ENCODE data around the gene TFIP11. TPM values are rescaled to one million over a fixed set of nuclear protein-coding genes. Genes with fewer than 3 reads are reported as not detected.

TFIP11 gene
- total and polyA plus RNA-seq, 2 of the 8 experiments (the other 6 are each of a cell fraction or from before 2014, with no cell fraction given): 18.1 to 28.3 TPM

DNA sequence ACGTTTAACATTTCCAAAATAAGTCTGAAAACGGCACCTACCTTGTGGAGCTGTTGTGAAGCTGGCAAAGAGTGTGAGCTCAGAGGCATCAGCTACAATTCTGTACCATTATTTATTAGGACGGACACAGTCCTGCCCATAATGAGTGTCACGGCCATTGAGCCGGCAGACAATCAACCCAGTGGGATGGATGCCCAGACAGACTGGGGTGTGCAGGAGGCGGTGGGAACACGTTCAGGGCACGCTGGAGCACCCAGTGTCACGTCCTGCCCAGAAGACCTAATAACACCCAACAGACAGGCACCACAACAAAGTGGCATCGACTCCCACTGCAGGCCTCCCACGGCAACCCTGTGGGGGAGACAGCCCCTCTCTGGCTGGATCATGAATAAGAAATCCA is 43.2 kb upstream of the TFIP11 start:
- Histone ChIP-seq H3K4me3 (ENCODE audit: extremely low read depth in 1 of 4, insufficient read depth in 2 of 4, low read depth in 3 of 4, low read length in 4 of 4) (peak overlapping the region in 1 of 4 experiments; percentile 21; a peak in 1 of 8 replicates), H4K5ac (ENCODE audit: insufficient read length, low read depth, low read length) (peak overlapping the region; percentile 14), H2AFZ (ENCODE audit: low read length) (no peak overlapping the region), H2BK20ac (ENCODE audit: low read length) (no peak overlapping the region; the same call in 1 of the 2 replicates), H3K4me1 (replicated peaks in 1 of 4; ENCODE audit: control insufficient read depth in 3 of 4, insufficient read depth in 4 of 4, low read length in 3 of 4) (peaks cover 22 to 39% (median 29%) of the 10 kb centered on the region in 4 experiments), H3K9me3 (ENCODE audit: insufficient read depth in 2 of 2, low read depth in 1 of 2, low read length in 1 of 2) (no peaks in the 10 kb centered on the region), H3K27ac (ENCODE audit: low read depth, low read length) (0 out of 2 replicates have a peak overlapping the region, but pooled peaks have one; percentile 22), H3K18ac (ENCODE audit: extremely low read depth, low read length) (0 out of 2 replicates have a peak overlapping the region, but pooled peaks have one; percentile 26), H3K27me3 (replicated peaks in 1 of 4; ENCODE audit: control insufficient read depth in 3 of 4, extremely low read depth in 1 of 4, insufficient read depth in 3 of 4, low read length in 3 of 4) (no peaks in the 10 kb centered on the region), H3K4ac (replicated peaks; ENCODE audit: insufficient read length, low read depth, low read length) (no peak overlapping the region), H3K4me2 (ENCODE audit: insufficient read depth in 1 of 2, low read depth in 2 of 2, low read length in 2 of 2) (peak overlapping the region; percentile 40 to 59), H2BK15ac (ENCODE audit: low read length) (peak overlapping the region; percentile 4; the same call in 1 of the 2 replicates), H3K56ac (replicated peaks; ENCODE audit: insufficient read length, low read depth, low read length) (no peak overlapping the region), H3K79me2 (ENCODE audit: control insufficient read depth in 1 of 2, insufficient read depth in 2 of 2, low read length in 2 of 2) (peaks cover 9 to 78% of the 10 kb centered on the region in 2 experiments), H3K23ac (ENCODE audit: insufficient read length) (no peak overlapping the region), H3K14ac (ENCODE audit: insufficient read length) (no peak overlapping the region), H4K20me1 (replicated peaks in 1 of 2; ENCODE audit: control insufficient read depth in 1 of 2, insufficient read depth in 2 of 2, low read length in 2 of 2) (peaks cover 6 to 9% of the 10 kb centered on the region in 2 experiments), H2BK5ac (ENCODE audit: low read depth, low read length) (peak overlapping the region; percentile 50; the same call in 1 of the 2 replicates), H3K79me1 (ENCODE audit: low read depth, low read length) (peaks cover 19% of the 10 kb centered on the region), H3K36me3 (ENCODE audit: control insufficient read depth in 2 of 4, insufficient read depth in 4 of 4, low read length in 3 of 4) (no peaks in the 10 kb centered on the region), H2AK5ac (ENCODE audit: low read depth, low read length) (peak overlapping the region; percentile 29; the same call in 1 of the 2 replicates), H4K8ac (ENCODE audit: extremely low read depth, insufficient read depth, low read length) (no peak overlapping the region), H2BK12ac (ENCODE audit: low read depth, low read length) (peak overlapping the region; percentile 5; the same call in 1 of the 2 replicates), H3K23me2 (ENCODE audit: low read depth, low read length) (no peaks in the 10 kb centered on the region), H4K91ac (replicated peaks; ENCODE audit: insufficient read length, low read length) (peak overlapping the region; percentile 67), H2BK120ac (replicated peaks; ENCODE audit: low read depth, low read length) (no peak overlapping the region), H3K9ac (replicated peaks in 1 of 4; ENCODE audit: extremely low read depth in 1 of 4, low read depth in 3 of 4, low read length in 3 of 4) (no peak overlapping the region)
- CTCF ChIA-PET (ENCODE audit: partially characterized antibody): interaction anchor here (0.9 to 1.7 kb wide), 8 partner anchors 8 to 110 kb away, joined by 3 to 8 read pairs (median 4); no protein-coding TSS in a partner anchor
- 79% methylated on average over 11 of the region's 11 CpGs; no CpG with 5 or more reads in 1 of the 2 experiments for WGBS, 2 experiments (ENCODE audit: extremely low coverage in 1 of 2, insufficient coverage in 1 of 2, insufficient read length in 1 of 2, insufficient replicate concordance in 2 of 2, low coverage in 1 of 2, low lambda C conversion rate in 2 of 2, missing lambda C conversion rate in 1 of 2)
- POLR2A ChIA-PET (ENCODE audit: partially characterized antibody): interaction anchor here (0.6 to 2.5 kb wide), 10 partner anchors 9 to 105 kb away, joined by 3 to 17 read pairs (median 3); partner anchors contain the start of genes CRYBB1, TFIP11 and TPST2
- FAIRE-seq: peak; percentile 48
- DNase-seq (ENCODE audit: low read depth in 1 of 2, low spot score in 2 of 2): no peak
- TF ChIP-seq EZH2 (IDR thresholded peaks at IDR 0.05; ENCODE audit: low read depth, low read length, severe bottlenecking): no peak
- TF ChIP-seq, protein P1, sequence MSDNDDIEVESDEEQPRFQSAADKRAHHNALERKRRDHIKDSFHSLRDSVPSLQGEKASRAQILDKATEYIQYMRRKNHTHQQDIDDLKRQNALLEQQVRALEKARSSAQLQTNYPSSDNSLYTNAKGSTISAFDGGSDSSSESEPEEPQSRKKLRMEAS (IDR thresholded peaks at IDR 0.05): no peak
- TF ChIP-seq JUN (IDR thresholded peaks at IDR 0.05; ENCODE audit: low read depth, low read length): no peak
- no peak for TF ChIP-seq CBX8 (IDR thresholded peaks at IDR 0.05; ENCODE audit: borderline replicate concordance, low read depth, low read length)
- TF ChIP-seq YY1 (IDR thresholded peaks at IDR 0.05; ENCODE audit: low read depth, low read length): no peak
- TF ChIP-seq, protein P2, sequence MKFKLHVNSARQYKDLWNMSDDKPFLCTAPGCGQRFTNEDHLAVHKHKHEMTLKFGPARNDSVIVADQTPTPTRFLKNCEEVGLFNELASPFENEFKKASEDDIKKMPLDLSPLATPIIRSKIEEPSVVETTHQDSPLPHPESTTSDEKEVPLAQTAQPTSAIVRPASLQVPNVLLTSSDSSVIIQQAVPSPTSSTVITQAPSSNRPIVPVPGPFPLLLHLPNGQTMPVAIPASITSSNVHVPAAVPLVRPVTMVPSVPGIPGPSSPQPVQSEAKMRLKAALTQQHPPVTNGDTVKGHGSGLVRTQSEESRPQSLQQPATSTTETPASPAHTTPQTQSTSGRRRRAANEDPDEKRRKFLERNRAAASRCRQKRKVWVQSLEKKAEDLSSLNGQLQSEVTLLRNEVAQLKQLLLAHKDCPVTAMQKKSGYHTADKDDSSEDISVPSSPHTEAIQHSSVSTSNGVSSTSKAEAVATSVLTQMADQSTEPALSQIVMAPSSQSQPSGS (IDR thresholded peaks at IDR 0.05; ENCODE audit: low read length): no peak
- TF ChIP-seq POU5F1 (IDR thresholded peaks at IDR 0.05; ENCODE audit: low read depth, low read length): no peak
- no peak for TF ChIP-seq CHD1 (IDR thresholded peaks at IDR 0.05; ENCODE audit: low read depth, low read length)
- TF ChIP-seq, protein P3, sequence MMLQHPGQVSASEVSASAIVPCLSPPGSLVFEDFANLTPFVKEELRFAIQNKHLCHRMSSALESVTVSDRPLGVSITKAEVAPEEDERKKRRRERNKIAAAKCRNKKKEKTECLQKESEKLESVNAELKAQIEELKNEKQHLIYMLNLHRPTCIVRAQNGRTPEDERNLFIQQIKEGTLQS (IDR thresholded peaks at IDR 0.05; ENCODE audit: insufficient read depth, low read depth, low read length): no peak
- TF ChIP-seq SAP30 (IDR thresholded peaks at IDR 0.05; ENCODE audit: insufficient read depth, insufficient replicate concordance, low read length): no peak
